Loucy (cell line): ENCODE results near the gene NHERF1.

ENCODE experiments used
- EZH2phosphoT487 ChIP-seq: fragments of 200-600 bp; IDR thresholded peaks from 2 replicates; pipeline ENCODE4 v1.6.1; 2018; ENCODE audit warnings: antibody characterized with exemption, mild to moderate bottlenecking, moderate library complexity, borderline replicate concordance
- TF ChIP-seq, protein P1 (sequence below): fragments of 200-600 bp; sonication (generic); conservative IDR thresholded peaks from 2 replicates; pipeline ENCODE4 v1.5.1; 2014; ENCODE audit warnings: mild to moderate bottlenecking, antibody characterized with exemption, low read length

DNA sequence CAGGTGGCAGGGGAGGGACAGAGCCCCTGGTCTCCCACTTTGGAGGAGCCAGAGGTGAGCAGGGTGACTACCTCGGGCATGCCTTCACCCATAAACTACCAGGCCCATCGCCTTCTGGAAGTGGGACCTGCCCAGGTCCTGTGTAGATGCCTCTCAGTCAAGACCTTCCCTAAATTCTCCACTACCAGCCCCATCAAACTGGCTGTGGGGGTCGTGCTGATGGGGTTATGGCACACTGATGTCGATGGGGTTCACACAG, 17.2 kb upstream of the NHERF1 start:
- TF ChIP-seq, protein P1, sequence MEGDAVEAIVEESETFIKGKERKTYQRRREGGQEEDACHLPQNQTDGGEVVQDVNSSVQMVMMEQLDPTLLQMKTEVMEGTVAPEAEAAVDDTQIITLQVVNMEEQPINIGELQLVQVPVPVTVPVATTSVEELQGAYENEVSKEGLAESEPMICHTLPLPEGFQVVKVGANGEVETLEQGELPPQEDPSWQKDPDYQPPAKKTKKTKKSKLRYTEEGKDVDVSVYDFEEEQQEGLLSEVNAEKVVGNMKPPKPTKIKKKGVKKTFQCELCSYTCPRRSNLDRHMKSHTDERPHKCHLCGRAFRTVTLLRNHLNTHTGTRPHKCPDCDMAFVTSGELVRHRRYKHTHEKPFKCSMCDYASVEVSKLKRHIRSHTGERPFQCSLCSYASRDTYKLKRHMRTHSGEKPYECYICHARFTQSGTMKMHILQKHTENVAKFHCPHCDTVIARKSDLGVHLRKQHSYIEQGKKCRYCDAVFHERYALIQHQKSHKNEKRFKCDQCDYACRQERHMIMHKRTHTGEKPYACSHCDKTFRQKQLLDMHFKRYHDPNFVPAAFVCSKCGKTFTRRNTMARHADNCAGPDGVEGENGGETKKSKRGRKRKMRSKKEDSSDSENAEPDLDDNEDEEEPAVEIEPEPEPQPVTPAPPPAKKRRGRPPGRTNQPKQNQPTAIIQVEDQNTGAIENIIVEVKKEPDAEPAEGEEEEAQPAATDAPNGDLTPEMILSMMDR = no peak
- TF ChIP-seq EZH2phosphoT487 = no peak
